SK-N-SH treated with all-trans-retinoic acid at 6 μM for 48 hours (cell line): Measurements from ENCODE around the gene SLC22A9.
"Not testable (repeated sequence)": the region's sequence is repeated elsewhere in the genome, so short reads cannot be mapped to it uniquely, and the experiment has no call there.

Experiments
- ARNTL ChIP-seq: fragments of 450-650 bp; formaldehyde crosslinking; IDR thresholded peaks from 2 replicates; pipeline ENCODE4 v1.5.0; 2020; ENCODE audit warnings: low read depth, mild to moderate bottlenecking, moderate library complexity, borderline replicate concordance
- CSDC2 ChIP-seq: fragments of 250-450 bp; sonication (Bioruptor Pico); IDR thresholded peaks from 2 replicates; pipeline ENCODE4 v1.5.0; 2020; ENCODE audit warnings: mild to moderate bottlenecking, moderate library complexity
- ISL1 ChIP-seq: fragments of 250-450 bp; sonication (Bioruptor Pico); IDR thresholded peaks from 2 replicates; pipeline ENCODE4 v2.1.2; 2022; ENCODE audit warnings: mild to moderate bottlenecking, moderate library complexity
- PPARA ChIP-seq: fragments of 250-450 bp; sonication (Bioruptor Pico); IDR thresholded peaks from 2 replicates; pipeline ENCODE4 v1.5.0; 2020; ENCODE audit warnings: mild to moderate bottlenecking, borderline replicate concordance
- RARB ChIP-seq: fragments of 250-450 bp; sonication (Bioruptor Pico); IDR thresholded peaks from 2 replicates; pipeline ENCODE4 v1.8.0; 2021; ENCODE audit warnings: mild to moderate bottlenecking, moderate library complexity
- SNAI2 ChIP-seq: fragments of 250-450 bp; sonication (Bioruptor Pico); IDR thresholded peaks from 2 replicates; pipeline ENCODE4 v1.5.0; 2020; ENCODE audit warnings: mild to moderate bottlenecking, moderate library complexity
- TCF4 ChIP-seq: fragments of 250-450 bp; sonication (Bioruptor Pico); IDR thresholded peaks from 2 replicates; pipeline ENCODE4 v1.8.0; 2021; ENCODE audit warnings: mild to moderate bottlenecking, moderate library complexity, borderline replicate concordance
- ZFP30 ChIP-seq: fragments of 450-650 bp; formaldehyde crosslinking; IDR thresholded peaks from 2 replicates; pipeline ENCODE4 v1.5.0; 2022; ENCODE audit warnings: mild to moderate bottlenecking, moderate library complexity
- ZNF70 ChIP-seq: fragments of 450-650 bp; formaldehyde crosslinking; IDR thresholded peaks from 2 replicates; pipeline ENCODE4 v1.5.0; 2020; ENCODE audit warnings: mild to moderate bottlenecking, moderate library complexity
- TF ChIP-seq, protein P1 (sequence below): fragments of 250-450 bp; sonication (Bioruptor Pico); IDR thresholded peaks from 2 replicates; pipeline ENCODE4 v1.8.0; 2020; ENCODE audit warnings: mild to moderate bottlenecking, moderate library complexity, borderline replicate concordance
- TF ChIP-seq, protein P2 (sequence below): fragments of 250-450 bp; sonication (Bioruptor Pico); IDR thresholded peaks from 2 replicates; pipeline ENCODE4 v1.5.1; 2020; ENCODE audit warnings: low read depth, mild to moderate bottlenecking, moderate library complexity
- TF ChIP-seq, protein P3 (sequence below): fragments of 250-450 bp; sonication (Bioruptor Pico); IDR thresholded peaks from 2 replicates; pipeline ENCODE4 v1.8.0; 2021; ENCODE audit warnings: low read depth, mild to moderate bottlenecking, moderate library complexity, borderline replicate concordance

DNA sequence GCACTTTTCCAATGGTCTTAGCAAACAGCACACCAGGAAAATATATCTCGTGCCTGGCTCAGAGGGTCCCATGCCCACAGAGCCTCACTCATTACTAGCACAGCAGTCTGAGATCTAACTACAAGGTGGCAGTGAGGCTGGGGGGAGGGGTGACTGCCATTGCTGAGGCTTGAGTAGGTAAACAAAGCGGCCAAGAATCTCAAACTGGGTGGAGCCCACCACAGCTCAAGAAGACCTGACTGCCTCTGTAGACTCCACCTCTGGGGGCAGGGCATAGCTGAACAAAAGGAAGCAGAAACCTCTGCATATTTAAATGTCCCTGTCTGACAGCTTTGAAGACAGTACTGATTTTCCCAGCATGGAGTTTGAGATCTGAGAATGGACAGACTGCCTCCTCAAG lies 61.1 kb downstream of the SLC22A9 start:
- not testable (repeated sequence) for TF ChIP-seq ZFP30 (CRISPR knock-in tag); CSDC2 (CRISPR knock-in tag); RARB (CRISPR knock-in tag); ARNTL (CRISPR knock-in tag); ISL1 (CRISPR knock-in tag); SNAI2; PPARA (CRISPR knock-in tag); ZNF70 (CRISPR knock-in tag); TCF4 (CRISPR knock-in tag)
- TF ChIP-seq, protein P1, sequence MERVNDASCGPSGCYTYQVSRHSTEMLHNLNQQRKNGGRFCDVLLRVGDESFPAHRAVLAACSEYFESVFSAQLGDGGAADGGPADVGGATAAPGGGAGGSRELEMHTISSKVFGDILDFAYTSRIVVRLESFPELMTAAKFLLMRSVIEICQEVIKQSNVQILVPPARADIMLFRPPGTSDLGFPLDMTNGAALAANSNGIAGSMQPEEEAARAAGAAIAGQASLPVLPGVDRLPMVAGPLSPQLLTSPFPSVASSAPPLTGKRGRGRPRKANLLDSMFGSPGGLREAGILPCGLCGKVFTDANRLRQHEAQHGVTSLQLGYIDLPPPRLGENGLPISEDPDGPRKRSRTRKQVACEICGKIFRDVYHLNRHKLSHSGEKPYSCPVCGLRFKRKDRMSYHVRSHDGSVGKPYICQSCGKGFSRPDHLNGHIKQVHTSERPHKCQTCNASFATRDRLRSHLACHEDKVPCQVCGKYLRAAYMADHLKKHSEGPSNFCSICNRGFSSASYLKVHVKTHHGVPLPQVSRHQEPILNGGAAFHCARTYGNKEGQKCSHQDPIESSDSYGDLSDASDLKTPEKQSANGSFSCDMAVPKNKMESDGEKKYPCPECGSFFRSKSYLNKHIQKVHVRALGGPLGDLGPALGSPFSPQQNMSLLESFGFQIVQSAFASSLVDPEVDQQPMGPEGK: not testable (repeated sequence)
- TF ChIP-seq, protein P2, sequence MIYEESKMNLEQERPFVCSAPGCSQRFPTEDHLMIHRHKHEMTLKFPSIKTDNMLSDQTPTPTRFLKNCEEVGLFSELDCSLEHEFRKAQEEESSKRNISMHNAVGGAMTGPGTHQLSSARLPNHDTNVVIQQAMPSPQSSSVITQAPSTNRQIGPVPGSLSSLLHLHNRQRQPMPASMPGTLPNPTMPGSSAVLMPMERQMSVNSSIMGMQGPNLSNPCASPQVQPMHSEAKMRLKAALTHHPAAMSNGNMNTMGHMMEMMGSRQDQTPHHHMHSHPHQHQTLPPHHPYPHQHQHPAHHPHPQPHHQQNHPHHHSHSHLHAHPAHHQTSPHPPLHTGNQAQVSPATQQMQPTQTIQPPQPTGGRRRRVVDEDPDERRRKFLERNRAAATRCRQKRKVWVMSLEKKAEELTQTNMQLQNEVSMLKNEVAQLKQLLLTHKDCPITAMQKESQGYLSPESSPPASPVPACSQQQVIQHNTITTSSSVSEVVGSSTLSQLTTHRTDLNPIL: not testable (repeated sequence)
- TF ChIP-seq, protein P3, sequence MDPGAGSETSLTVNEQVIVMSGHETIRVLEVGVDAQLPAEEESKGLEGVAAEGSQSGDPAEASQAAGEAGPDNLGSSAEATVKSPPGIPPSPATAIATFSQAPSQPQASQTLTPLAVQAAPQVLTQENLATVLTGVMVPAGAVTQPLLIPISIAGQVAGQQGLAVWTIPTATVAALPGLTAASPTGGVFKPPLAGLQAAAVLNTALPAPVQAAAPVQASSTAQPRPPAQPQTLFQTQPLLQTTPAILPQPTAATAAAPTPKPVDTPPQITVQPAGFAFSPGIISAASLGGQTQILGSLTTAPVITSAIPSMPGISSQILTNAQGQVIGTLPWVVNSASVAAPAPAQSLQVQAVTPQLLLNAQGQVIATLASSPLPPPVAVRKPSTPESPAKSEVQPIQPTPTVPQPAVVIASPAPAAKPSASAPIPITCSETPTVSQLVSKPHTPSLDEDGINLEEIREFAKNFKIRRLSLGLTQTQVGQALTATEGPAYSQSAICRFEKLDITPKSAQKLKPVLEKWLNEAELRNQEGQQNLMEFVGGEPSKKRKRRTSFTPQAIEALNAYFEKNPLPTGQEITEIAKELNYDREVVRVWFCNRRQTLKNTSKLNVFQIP: not testable (repeated sequence)
